ENCODE results near the gene GPR17. TPM values are rescaled to one million over a fixed set of nuclear protein-coding genes. Genes with fewer than 3 reads are reported as not detected.

The GPR17 gene
- total RNA-seq, 5 donors from 2014 or later (not counting 1 experiment from before 2014, with no cell fraction given) = not detected

GRCh38 chr2:127663566-127664064, 17.7 kb downstream of the GPR17 start:
- Histone ChIP-seq H3K27me3 (replicated peaks in 1 of 2; ENCODE audit: control insufficient read depth in 2 of 2, extremely low read depth in 1 of 2, insufficient read depth in 2 of 2, low read length in 1 of 2) (peaks cover 5 to 53% of the 10 kb centered on the region in 2 experiments), H3K4me3 (ENCODE audit: control insufficient read depth in 1 of 2, extremely low read depth in 1 of 2, low read length in 1 of 2) (no peak overlapping the region), H3K9me3 (no peaks in the 10 kb centered on the region), H3K4me1 (ENCODE audit: control insufficient read depth in 1 of 2, extremely low read depth in 1 of 2, insufficient read depth in 2 of 2, low read length in 2 of 2) (no peaks in the 10 kb centered on the region), H3K36me3 (ENCODE audit: control insufficient read depth in 2 of 2, extremely low read depth in 1 of 2, insufficient read depth in 1 of 2, low read length in 1 of 2) (no peaks in the 10 kb centered on the region), H3K27ac (ENCODE audit: low read length) (no peak overlapping the region)
- Mint-ChIP-seq H3K9me3 (no peaks in the 10 kb centered on the region), H3K27me3 (peaks cover 44 to 68% of the 10 kb centered on the region in 2 donors), H3K4me1 (peaks cover 0 to 3% (median 0%) of the 10 kb centered on the region in 3 donors), H3K4me3 (no peak overlapping the region), H3K27ac (no peak overlapping the region), H3K36me3 (no peaks in the 10 kb centered on the region)
- WGBS (ENCODE audit: insufficient coverage) = 83% methylated on average over 5 of the region's 6 CpGs
- ChIA-PET POLR2A (no interaction called here), CTCF (no interaction called here)
- DNase-seq (peak in 1 of 35 experiments; percentile 1), ATAC-seq (replicated peaks in 1 of 4) (no peak)

GRCh38 chr2:127664065-127664894, 18.3 kb downstream of the GPR17 start:
- no peaks in the 10 kb centered on the region for H3K9me3 ChIP-seq
- no peak overlapping the region for H3K4me3 ChIP-seq (ENCODE audit: control insufficient read depth in 1 of 2, extremely low read depth in 1 of 2, low read length in 1 of 2)
- H3K27me3 Mint-ChIP-seq = peaks cover 44 to 65% of the 10 kb centered on the region in 2 donors
- no peaks in the 10 kb centered on the region for H3K36me3 Mint-ChIP-seq
- no peaks in the 10 kb centered on the region for H3K36me3 ChIP-seq (ENCODE audit: control insufficient read depth in 2 of 2, extremely low read depth in 1 of 2, insufficient read depth in 1 of 2, low read length in 1 of 2)
- ChIA-PET POLR2A (no interaction called here), CTCF (no interaction called here)
- ATAC-seq (replicated peaks in 1 of 4) = no peak
- H3K27me3 ChIP-seq (replicated peaks in 1 of 2; ENCODE audit: control insufficient read depth in 2 of 2, extremely low read depth in 1 of 2, insufficient read depth in 2 of 2, low read length in 1 of 2) = peaks cover 5 to 52% of the 10 kb centered on the region in 2 experiments
- 33% methylated on average over 67 of the region's 69 CpGs for WGBS (ENCODE audit: insufficient coverage)
- peaks cover 0 to 3% (median 0%) of the 10 kb centered on the region in 3 donors for H3K4me1 Mint-ChIP-seq
- no peaks in the 10 kb centered on the region for H3K4me1 ChIP-seq (ENCODE audit: control insufficient read depth in 1 of 2, extremely low read depth in 1 of 2, insufficient read depth in 2 of 2, low read length in 2 of 2)
- H3K9me3 Mint-ChIP-seq = no peaks in the 10 kb centered on the region
- no peak overlapping the region for H3K4me3 Mint-ChIP-seq
- H3K27ac Mint-ChIP-seq = no peak overlapping the region
- DNase-seq = peak in 1 of 35 experiments; percentile 10
- no peak overlapping the region for H3K27ac ChIP-seq (ENCODE audit: low read length)

GRCh38 chr2:127664895-127665225, 18.9 kb downstream of the GPR17 start:
- H3K27ac ChIP-seq (ENCODE audit: low read length) = no peak overlapping the region
- H3K4me3 ChIP-seq (ENCODE audit: control insufficient read depth in 1 of 2, extremely low read depth in 1 of 2, low read length in 1 of 2) = no peak overlapping the region
- no peaks in the 10 kb centered on the region for H3K9me3 ChIP-seq
- Mint-ChIP-seq H3K36me3 (no peaks in the 10 kb centered on the region), H3K9me3 (no peaks in the 10 kb centered on the region), H3K4me1 (peaks cover 0 to 3% (median 0%) of the 10 kb centered on the region in 3 donors), H3K27ac (no peak overlapping the region), H3K27me3 (peaks cover 44 to 67% of the 10 kb centered on the region in 2 donors), H3K4me3 (no peak overlapping the region)
- DNase-seq = no peak
- CTCF ChIA-PET = no interaction called here
- no peak for ATAC-seq (replicated peaks in 1 of 4)
- H3K27me3 ChIP-seq (replicated peaks in 1 of 2; ENCODE audit: control insufficient read depth in 2 of 2, extremely low read depth in 1 of 2, insufficient read depth in 2 of 2, low read length in 1 of 2) = peaks cover 5 to 46% of the 10 kb centered on the region in 2 experiments
- POLR2A ChIA-PET = no interaction called here
- 100% methylated on average over 6 of the region's 6 CpGs for WGBS (ENCODE audit: insufficient coverage)
- H3K36me3 ChIP-seq (ENCODE audit: control insufficient read depth in 2 of 2, extremely low read depth in 1 of 2, insufficient read depth in 1 of 2, low read length in 1 of 2) = no peaks in the 10 kb centered on the region
- no peaks in the 10 kb centered on the region for H3K4me1 ChIP-seq (ENCODE audit: control insufficient read depth in 1 of 2, extremely low read depth in 1 of 2, insufficient read depth in 2 of 2, low read length in 2 of 2)

GRCh38 chr2:127665267-127665893, 19.4 kb downstream of the GPR17 start:
- Mint-ChIP-seq H3K27ac (no peak overlapping the region), H3K36me3 (no peaks in the 10 kb centered on the region), H3K4me3 (no peak overlapping the region), H3K4me1 (peaks cover 0 to 3% (median 0%) of the 10 kb centered on the region in 3 donors), H3K27me3 (peaks cover 48 to 63% of the 10 kb centered on the region in 2 donors), H3K9me3 (no peaks in the 10 kb centered on the region)
- H3K27ac ChIP-seq (ENCODE audit: low read length) = no peak overlapping the region
- no peak overlapping the region for H3K4me3 ChIP-seq (ENCODE audit: control insufficient read depth in 1 of 2, extremely low read depth in 1 of 2, low read length in 1 of 2)
- H3K4me1 ChIP-seq (ENCODE audit: control insufficient read depth in 1 of 2, extremely low read depth in 1 of 2, insufficient read depth in 2 of 2, low read length in 2 of 2) = no peaks in the 10 kb centered on the region
- no peaks in the 10 kb centered on the region for H3K36me3 ChIP-seq (ENCODE audit: control insufficient read depth in 2 of 2, extremely low read depth in 1 of 2, insufficient read depth in 1 of 2, low read length in 1 of 2)
- H3K9me3 ChIP-seq = no peaks in the 10 kb centered on the region
- no CpG with 5 or more reads among the region's 8 CpGs for WGBS (ENCODE audit: insufficient coverage)
- H3K27me3 ChIP-seq (replicated peaks in 1 of 2; ENCODE audit: control insufficient read depth in 2 of 2, extremely low read depth in 1 of 2, insufficient read depth in 2 of 2, low read length in 1 of 2) = peaks cover 5 to 45% of the 10 kb centered on the region in 2 experiments
- ChIA-PET CTCF (no interaction called here), POLR2A (no interaction called here)
- DNase-seq = no peak
- no peak for ATAC-seq (replicated peaks in 1 of 4)

- 83% methylated on average over 1 of the region's 7 CpGs for WGBS (ENCODE audit: insufficient coverage)
- DNase-seq (no peak), ATAC-seq (replicated peaks in 1 of 4) (no peak)
- Histone ChIP-seq H3K4me1 (ENCODE audit: control insufficient read depth in 1 of 2, extremely low read depth in 1 of 2, insufficient read depth in 2 of 2, low read length in 2 of 2) (no peaks in the 10 kb centered on the region), H3K27me3 (replicated peaks in 1 of 2; ENCODE audit: control insufficient read depth in 2 of 2, extremely low read depth in 1 of 2, insufficient read depth in 2 of 2, low read length in 1 of 2) (peaks cover 5 to 50% of the 10 kb centered on the region in 2 experiments), H3K4me3 (ENCODE audit: control insufficient read depth in 1 of 2, extremely low read depth in 1 of 2, low read length in 1 of 2) (no peak overlapping the region), H3K9me3 (no peaks in the 10 kb centered on the region), H3K36me3 (ENCODE audit: control insufficient read depth in 2 of 2, extremely low read depth in 1 of 2, insufficient read depth in 1 of 2, low read length in 1 of 2) (no peaks in the 10 kb centered on the region), H3K27ac (ENCODE audit: low read length) (no peak overlapping the region)
- Mint-ChIP-seq H3K27ac (no peak overlapping the region), H3K9me3 (no peaks in the 10 kb centered on the region), H3K36me3 (no peaks in the 10 kb centered on the region), H3K4me3 (no peak overlapping the region), H3K4me1 (peaks cover 0 to 3% (median 2%) of the 10 kb centered on the region in 3 donors), H3K27me3 (peaks cover 45 to 61% of the 10 kb centered on the region in 2 donors)
- ChIA-PET CTCF (no interaction called here), POLR2A (no interaction called here)
Measured at GRCh38 chr2:127669056-127669455, 23.1 kb downstream of the GPR17 start.

GRCh38 chr2:127670055-127670956, 24.4 kb downstream of the GPR17 start:
- Mint-ChIP-seq H3K4me1 (peaks cover 4 to 8% (median 7%) of the 10 kb centered on the region in 3 donors), H3K36me3 (no peaks in the 10 kb centered on the region), H3K9me3 (no peaks in the 10 kb centered on the region), H3K4me3 (no peak overlapping the region), H3K27ac (no peak overlapping the region), H3K27me3 (peaks cover 43 to 60% of the 10 kb centered on the region in 2 donors)
- Histone ChIP-seq H3K9me3 (no peaks in the 10 kb centered on the region), H3K36me3 (ENCODE audit: control insufficient read depth in 2 of 2, extremely low read depth in 1 of 2, insufficient read depth in 1 of 2, low read length in 1 of 2) (no peaks in the 10 kb centered on the region), H3K27ac (ENCODE audit: low read length) (no peak overlapping the region), H3K4me3 (ENCODE audit: control insufficient read depth in 1 of 2, extremely low read depth in 1 of 2, low read length in 1 of 2) (no peak overlapping the region), H3K27me3 (replicated peaks in 1 of 2; ENCODE audit: control insufficient read depth in 2 of 2, extremely low read depth in 1 of 2, insufficient read depth in 2 of 2, low read length in 1 of 2) (peaks cover 5 to 47% of the 10 kb centered on the region in 2 experiments), H3K4me1 (ENCODE audit: control insufficient read depth in 1 of 2, extremely low read depth in 1 of 2, insufficient read depth in 2 of 2, low read length in 2 of 2) (peaks cover 0 to 7% of the 10 kb centered on the region in 2 experiments)
- CTCF ChIA-PET = no interaction called here
- POLR2A ChIA-PET = no interaction called here
- no peak for ATAC-seq (replicated peaks in 1 of 4)
- 72% methylated on average over 2 of the region's 10 CpGs for WGBS (ENCODE audit: insufficient coverage)
- no peak for DNase-seq

Measured in T-cell (primary cell).